ENCODE data around the gene MAB21L4. TPM values are rescaled to one million over a fixed set of nuclear protein-coding genes. Genes with fewer than 3 reads are reported as not detected.

MAB21L4 gene
- total and polyA plus RNA-seq, 2 experiments from 2014 or later: not detected

DNA sequence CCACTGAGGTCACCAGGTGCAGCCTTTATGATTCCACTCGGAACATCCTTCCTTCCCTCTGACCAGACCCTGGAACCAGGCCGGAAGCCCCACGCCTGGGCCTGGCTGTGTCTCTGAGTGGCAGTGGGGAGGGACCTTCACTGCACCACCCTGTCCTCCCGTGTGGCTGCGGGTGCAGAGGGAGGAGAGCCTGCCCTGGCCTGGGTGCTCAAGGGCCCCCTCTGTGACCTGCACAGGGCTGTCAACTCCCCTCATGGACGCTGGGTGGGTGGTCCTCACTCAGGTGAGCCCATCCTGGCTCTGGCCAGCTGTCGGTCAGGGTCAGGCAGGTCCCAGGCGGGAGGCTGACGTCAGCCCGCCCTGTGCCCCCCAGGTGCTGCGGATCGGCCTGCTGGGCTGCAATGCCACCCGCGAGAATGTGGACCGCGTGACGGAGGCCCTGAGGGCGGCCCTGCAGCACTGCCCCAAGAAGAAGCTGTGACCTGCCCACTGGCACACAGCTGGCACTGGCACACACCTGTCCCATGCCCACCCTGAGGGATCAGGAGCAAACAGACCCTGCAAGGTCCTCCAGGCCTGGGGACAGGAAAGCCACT, 17.5 kb downstream of the MAB21L4 start:
- H3K4me3 ChIP-seq: no peak overlapping the region
- H3F3A ChIP-seq (replicated peaks; ENCODE audit: low read depth): no peaks in the 10 kb centered on the region
- no peak for TF ChIP-seq ZNF114 (CRISPR knock-in tag; IDR thresholded peaks at IDR 0.05)
- no peak for TF ChIP-seq CREB1 (CRISPR knock-in tag; IDR thresholded peaks at IDR 0.05; ENCODE audit: low read depth)
- no peak for TF ChIP-seq EZH2 (IDR thresholded peaks at IDR 0.05; ENCODE audit: low read depth, unreplicated experiment)
- TF ChIP-seq EZH2phosphoT487 (IDR thresholded peaks at IDR 0.05; ENCODE audit: unreplicated experiment): no peak
- TF ChIP-seq NANOG (IDR thresholded peaks at IDR 0.05; ENCODE audit: borderline replicate concordance): no peak
- TF ChIP-seq STAT1 (IDR thresholded peaks at IDR 0.05; ENCODE audit: unreplicated experiment): no peak
- TF ChIP-seq JUNB (IDR thresholded peaks at IDR 0.05; ENCODE audit: unreplicated experiment): no peak
- TF ChIP-seq, protein P1, sequence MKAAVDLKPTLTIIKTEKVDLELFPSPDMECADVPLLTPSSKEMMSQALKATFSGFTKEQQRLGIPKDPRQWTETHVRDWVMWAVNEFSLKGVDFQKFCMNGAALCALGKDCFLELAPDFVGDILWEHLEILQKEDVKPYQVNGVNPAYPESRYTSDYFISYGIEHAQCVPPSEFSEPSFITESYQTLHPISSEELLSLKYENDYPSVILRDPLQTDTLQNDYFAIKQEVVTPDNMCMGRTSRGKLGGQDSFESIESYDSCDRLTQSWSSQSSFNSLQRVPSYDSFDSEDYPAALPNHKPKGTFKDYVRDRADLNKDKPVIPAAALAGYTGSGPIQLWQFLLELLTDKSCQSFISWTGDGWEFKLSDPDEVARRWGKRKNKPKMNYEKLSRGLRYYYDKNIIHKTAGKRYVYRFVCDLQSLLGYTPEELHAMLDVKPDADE (IDR thresholded peaks at IDR 0.05): no peak
- TF ChIP-seq, protein P2, sequence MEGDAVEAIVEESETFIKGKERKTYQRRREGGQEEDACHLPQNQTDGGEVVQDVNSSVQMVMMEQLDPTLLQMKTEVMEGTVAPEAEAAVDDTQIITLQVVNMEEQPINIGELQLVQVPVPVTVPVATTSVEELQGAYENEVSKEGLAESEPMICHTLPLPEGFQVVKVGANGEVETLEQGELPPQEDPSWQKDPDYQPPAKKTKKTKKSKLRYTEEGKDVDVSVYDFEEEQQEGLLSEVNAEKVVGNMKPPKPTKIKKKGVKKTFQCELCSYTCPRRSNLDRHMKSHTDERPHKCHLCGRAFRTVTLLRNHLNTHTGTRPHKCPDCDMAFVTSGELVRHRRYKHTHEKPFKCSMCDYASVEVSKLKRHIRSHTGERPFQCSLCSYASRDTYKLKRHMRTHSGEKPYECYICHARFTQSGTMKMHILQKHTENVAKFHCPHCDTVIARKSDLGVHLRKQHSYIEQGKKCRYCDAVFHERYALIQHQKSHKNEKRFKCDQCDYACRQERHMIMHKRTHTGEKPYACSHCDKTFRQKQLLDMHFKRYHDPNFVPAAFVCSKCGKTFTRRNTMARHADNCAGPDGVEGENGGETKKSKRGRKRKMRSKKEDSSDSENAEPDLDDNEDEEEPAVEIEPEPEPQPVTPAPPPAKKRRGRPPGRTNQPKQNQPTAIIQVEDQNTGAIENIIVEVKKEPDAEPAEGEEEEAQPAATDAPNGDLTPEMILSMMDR (conservative IDR thresholded peaks at IDR 0.05; ENCODE audit: low read depth in 2 of 2): no peak
- TF ChIP-seq, protein P3, sequence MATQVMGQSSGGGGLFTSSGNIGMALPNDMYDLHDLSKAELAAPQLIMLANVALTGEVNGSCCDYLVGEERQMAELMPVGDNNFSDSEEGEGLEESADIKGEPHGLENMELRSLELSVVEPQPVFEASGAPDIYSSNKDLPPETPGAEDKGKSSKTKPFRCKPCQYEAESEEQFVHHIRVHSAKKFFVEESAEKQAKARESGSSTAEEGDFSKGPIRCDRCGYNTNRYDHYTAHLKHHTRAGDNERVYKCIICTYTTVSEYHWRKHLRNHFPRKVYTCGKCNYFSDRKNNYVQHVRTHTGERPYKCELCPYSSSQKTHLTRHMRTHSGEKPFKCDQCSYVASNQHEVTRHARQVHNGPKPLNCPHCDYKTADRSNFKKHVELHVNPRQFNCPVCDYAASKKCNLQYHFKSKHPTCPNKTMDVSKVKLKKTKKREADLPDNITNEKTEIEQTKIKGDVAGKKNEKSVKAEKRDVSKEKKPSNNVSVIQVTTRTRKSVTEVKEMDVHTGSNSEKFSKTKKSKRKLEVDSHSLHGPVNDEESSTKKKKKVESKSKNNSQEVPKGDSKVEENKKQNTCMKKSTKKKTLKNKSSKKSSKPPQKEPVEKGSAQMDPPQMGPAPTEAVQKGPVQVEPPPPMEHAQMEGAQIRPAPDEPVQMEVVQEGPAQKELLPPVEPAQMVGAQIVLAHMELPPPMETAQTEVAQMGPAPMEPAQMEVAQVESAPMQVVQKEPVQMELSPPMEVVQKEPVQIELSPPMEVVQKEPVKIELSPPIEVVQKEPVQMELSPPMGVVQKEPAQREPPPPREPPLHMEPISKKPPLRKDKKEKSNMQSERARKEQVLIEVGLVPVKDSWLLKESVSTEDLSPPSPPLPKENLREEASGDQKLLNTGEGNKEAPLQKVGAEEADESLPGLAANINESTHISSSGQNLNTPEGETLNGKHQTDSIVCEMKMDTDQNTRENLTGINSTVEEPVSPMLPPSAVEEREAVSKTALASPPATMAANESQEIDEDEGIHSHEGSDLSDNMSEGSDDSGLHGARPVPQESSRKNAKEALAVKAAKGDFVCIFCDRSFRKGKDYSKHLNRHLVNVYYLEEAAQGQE (IDR thresholded peaks at IDR 0.05; ENCODE audit: unreplicated experiment): no peak
- TF ChIP-seq POLR2AphosphoS5 (IDR thresholded peaks at IDR 0.05; ENCODE audit: low read depth): no peak
- TF ChIP-seq, protein P4, sequence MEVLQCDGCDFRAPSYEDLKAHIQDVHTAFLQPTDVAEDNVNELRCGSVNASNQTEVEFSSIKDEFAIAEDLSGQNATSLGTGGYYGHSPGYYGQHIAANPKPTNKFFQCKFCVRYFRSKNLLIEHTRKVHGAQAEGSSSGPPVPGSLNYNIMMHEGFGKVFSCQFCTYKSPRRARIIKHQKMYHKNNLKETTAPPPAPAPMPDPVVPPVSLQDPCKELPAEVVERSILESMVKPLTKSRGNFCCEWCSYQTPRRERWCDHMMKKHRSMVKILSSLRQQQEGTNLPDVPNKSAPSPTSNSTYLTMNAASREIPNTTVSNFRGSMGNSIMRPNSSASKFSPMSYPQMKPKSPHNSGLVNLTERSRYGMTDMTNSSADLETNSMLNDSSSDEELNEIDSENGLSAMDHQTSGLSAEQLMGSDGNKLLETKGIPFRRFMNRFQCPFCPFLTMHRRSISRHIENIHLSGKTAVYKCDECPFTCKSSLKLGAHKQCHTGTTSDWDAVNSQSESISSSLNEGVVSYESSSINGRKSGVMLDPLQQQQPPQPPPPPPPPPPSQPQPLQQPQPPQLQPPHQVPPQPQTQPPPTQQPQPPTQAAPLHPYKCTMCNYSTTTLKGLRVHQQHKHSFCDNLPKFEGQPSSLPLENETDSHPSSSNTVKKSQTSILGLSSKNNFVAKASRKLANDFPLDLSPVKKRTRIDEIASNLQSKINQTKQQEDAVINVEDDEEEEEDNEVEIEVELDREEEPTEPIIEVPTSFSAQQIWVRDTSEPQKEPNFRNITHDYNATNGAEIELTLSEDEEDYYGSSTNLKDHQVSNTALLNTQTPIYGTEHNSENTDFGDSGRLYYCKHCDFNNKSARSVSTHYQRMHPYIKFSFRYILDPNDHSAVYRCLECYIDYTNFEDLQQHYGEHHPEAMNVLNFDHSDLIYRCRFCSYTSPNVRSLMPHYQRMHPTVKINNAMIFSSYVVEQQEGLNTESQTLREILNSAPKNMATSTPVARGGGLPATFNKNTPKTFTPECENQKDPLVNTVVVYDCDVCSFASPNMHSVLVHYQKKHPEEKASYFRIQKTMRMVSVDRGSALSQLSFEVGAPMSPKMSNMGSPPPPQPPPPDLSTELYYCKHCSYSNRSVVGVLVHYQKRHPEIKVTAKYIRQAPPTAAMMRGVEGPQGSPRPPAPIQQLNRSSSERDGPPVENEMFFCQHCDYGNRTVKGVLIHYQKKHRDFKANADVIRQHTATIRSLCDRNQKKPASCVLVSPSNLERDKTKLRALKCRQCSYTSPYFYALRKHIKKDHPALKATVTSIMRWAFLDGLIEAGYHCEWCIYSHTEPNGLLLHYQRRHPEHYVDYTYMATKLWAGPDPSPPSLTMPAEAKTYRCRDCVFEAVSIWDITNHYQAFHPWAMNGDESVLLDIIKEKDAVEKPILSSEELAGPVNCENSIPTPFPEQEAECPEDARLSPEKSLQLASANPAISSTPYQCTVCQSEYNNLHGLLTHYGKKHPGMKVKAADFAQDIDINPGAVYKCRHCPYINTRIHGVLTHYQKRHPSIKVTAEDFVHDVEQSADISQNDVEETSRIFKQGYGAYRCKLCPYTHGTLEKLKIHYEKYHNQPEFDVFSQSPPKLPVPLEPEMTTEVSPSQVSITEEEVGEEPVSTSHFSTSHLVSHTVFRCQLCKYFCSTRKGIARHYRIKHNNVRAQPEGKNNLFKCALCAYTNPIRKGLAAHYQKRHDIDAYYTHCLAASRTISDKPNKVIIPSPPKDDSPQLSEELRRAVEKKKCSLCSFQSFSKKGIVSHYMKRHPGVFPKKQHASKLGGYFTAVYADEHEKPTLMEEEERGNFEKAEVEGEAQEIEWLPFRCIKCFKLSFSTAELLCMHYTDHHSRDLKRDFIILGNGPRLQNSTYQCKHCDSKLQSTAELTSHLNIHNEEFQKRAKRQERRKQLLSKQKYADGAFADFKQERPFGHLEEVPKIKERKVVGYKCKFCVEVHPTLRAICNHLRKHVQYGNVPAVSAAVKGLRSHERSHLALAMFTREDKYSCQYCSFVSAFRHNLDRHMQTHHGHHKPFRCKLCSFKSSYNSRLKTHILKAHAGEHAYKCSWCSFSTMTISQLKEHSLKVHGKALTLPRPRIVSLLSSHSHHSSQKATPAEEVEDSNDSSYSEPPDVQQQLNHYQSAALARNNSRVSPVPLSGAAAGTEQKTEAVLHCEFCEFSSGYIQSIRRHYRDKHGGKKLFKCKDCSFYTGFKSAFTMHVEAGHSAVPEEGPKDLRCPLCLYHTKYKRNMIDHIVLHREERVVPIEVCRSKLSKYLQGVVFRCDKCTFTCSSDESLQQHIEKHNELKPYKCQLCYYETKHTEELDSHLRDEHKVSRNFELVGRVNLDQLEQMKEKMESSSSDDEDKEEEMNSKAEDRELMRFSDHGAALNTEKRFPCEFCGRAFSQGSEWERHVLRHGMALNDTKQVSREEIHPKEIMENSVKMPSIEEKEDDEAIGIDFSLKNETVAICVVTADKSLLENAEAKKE (CRISPR knock-in tag; IDR thresholded peaks at IDR 0.05): no peak
- no peaks in the 10 kb centered on the region for H3K79me2 ChIP-seq (replicated peaks; ENCODE audit: insufficient read depth)
- no peak overlapping the region for H3K4me2 ChIP-seq
- no peak overlapping the region for H2AFZ ChIP-seq
- H3K27me3 ChIP-seq (ENCODE audit: insufficient read depth): no peaks in the 10 kb centered on the region
- Mint-ChIP-seq H3K27me3 (ENCODE audit: insufficient read depth, low read depth, poor library complexity) (peaks cover 6% of the 10 kb centered on the region), H3K4me3 (no peak overlapping the region), H3K27ac (no peak overlapping the region), H3K36me3 (ENCODE audit: low read depth) (no peaks in the 10 kb centered on the region), H3K9me3 (no peaks in the 10 kb centered on the region), H3K4me1 (0 out of 3 replicates have a peak, but pooled peaks cover 2% of the 10 kb centered on the region)
- no peak for ATAC-seq
- no peaks in the 10 kb centered on the region for H4K20me1 ChIP-seq (replicated peaks; ENCODE audit: insufficient read depth)
- no peak for DNase-seq (ENCODE audit: low spot score)
- no peaks in the 10 kb centered on the region for H3K4me1 ChIP-seq (ENCODE audit: insufficient read depth)
- no peaks in the 10 kb centered on the region for H3K9me2 ChIP-seq (ENCODE audit: insufficient read depth)
- no peaks in the 10 kb centered on the region for H3K36me3 ChIP-seq (ENCODE audit: insufficient read depth)
- no peak overlapping the region for H3K27ac ChIP-seq (ENCODE audit: low read depth)

Data from GM23338 (cell line).